IPS-15b (cell line): Measurements from ENCODE around the gene NXN.

Experiments used
- H3K27me3 ChIP-seq: one replicate; pipeline ENCODE4 v1.6.1; 2013; ENCODE audit warnings: low read length; ENCODE audit not compliant: control insufficient read depth, insufficient read depth
- H3K36me3 ChIP-seq: one replicate; pipeline ENCODE4 v1.6.1; 2013; ENCODE audit warnings: low read length; ENCODE audit not compliant: control insufficient read depth, insufficient read depth
- H3K4me1 ChIP-seq: one replicate; pipeline ENCODE4 v1.6.1; 2013; ENCODE audit warnings: mild to moderate bottlenecking, low read length; ENCODE audit not compliant: control insufficient read depth, insufficient read depth
- H3K4me3 ChIP-seq: one replicate; pipeline ENCODE4 v1.5.1; 2013; ENCODE audit warnings: low read depth, low read length
- H3K9ac ChIP-seq: one replicate; pipeline ENCODE4 v1.6.1; 2013; ENCODE audit warnings: low read depth, mild to moderate bottlenecking, low read length
- H3K9me3 ChIP-seq: one replicate; pipeline ENCODE4 v1.6.1; 2013; ENCODE audit warnings: mild to moderate bottlenecking, low read length; ENCODE audit not compliant: control insufficient read depth, insufficient read depth

NXN gene

GRCh38 chr17:903691-904481, 75.7 kb downstream of the NXN start:
- Histone ChIP-seq H3K27me3 (no peaks in the 10 kb centered on the region), H3K4me1 (peaks cover 7% of the 10 kb centered on the region), H3K4me3 (no peak overlapping the region), H3K36me3 (no peaks in the 10 kb centered on the region), H3K9ac (no peak overlapping the region), H3K9me3 (no peaks in the 10 kb centered on the region)

- H3K9me3 ChIP-seq, result no peaks in the 10 kb centered on the region
- H3K9ac ChIP-seq, result no peak overlapping the region
- H3K36me3 ChIP-seq, result no peaks in the 10 kb centered on the region
- no peaks in the 10 kb centered on the region for H3K27me3 ChIP-seq
- H3K4me3 ChIP-seq, result no peak overlapping the region
- peaks cover 7% of the 10 kb centered on the region for H3K4me1 ChIP-seq
These were observed 77.1 kb downstream of the NXN start for GRCh38 chr17:902463-902862.

- Histone ChIP-seq H3K27me3 (no peaks in the 10 kb centered on the region), H3K9ac (no peak overlapping the region), H3K4me1 (peaks cover 7% of the 10 kb centered on the region), H3K4me3 (no peak overlapping the region), H3K9me3 (no peaks in the 10 kb centered on the region), H3K36me3 (no peaks in the 10 kb centered on the region)
These were observed 77.6 kb downstream of the NXN start for GRCh38 chr17:901964-902363.

- H3K27me3 ChIP-seq, result no peaks in the 10 kb centered on the region
- peaks cover 7% of the 10 kb centered on the region for H3K4me1 ChIP-seq
- no peaks in the 10 kb centered on the region for H3K36me3 ChIP-seq
- H3K9me3 ChIP-seq, result no peaks in the 10 kb centered on the region
- no peak overlapping the region for H3K4me3 ChIP-seq
- H3K9ac ChIP-seq, result no peak overlapping the region
These were observed 78.2 kb downstream of the NXN start for GRCh38 chr17:901191-901950.

GRCh38 chr17:900336-900934, 79.1 kb downstream of the NXN start:
- no peaks in the 10 kb centered on the region for H3K9me3 ChIP-seq
- H3K27me3 ChIP-seq, result no peaks in the 10 kb centered on the region
- no peak overlapping the region for H3K4me3 ChIP-seq
- no peak overlapping the region for H3K9ac ChIP-seq
- H3K36me3 ChIP-seq, result no peaks in the 10 kb centered on the region
- peaks cover 7% of the 10 kb centered on the region for H3K4me1 ChIP-seq

GRCh38 chr17:897970-898619, 81.5 kb downstream of the NXN start:
- peaks cover 7% of the 10 kb centered on the region for H3K4me1 ChIP-seq
- H3K27me3 ChIP-seq, result no peaks in the 10 kb centered on the region
- no peak overlapping the region for H3K9ac ChIP-seq
- no peaks in the 10 kb centered on the region for H3K36me3 ChIP-seq
- H3K4me3 ChIP-seq, result no peak overlapping the region
- H3K9me3 ChIP-seq, result no peaks in the 10 kb centered on the region

GRCh38 chr17:896953-897661, 82.5 kb downstream of the NXN start:
- peaks cover 6% of the 10 kb centered on the region for H3K4me1 ChIP-seq
- no peaks in the 10 kb centered on the region for H3K27me3 ChIP-seq
- H3K9me3 ChIP-seq, result no peaks in the 10 kb centered on the region
- H3K4me3 ChIP-seq, result no peak overlapping the region
- no peaks in the 10 kb centered on the region for H3K36me3 ChIP-seq
- H3K9ac ChIP-seq, result no peak overlapping the region

- Histone ChIP-seq H3K36me3 (no peaks in the 10 kb centered on the region), H3K9ac (no peak overlapping the region), H3K9me3 (no peaks in the 10 kb centered on the region), H3K4me1 (peaks cover 4% of the 10 kb centered on the region), H3K27me3 (no peaks in the 10 kb centered on the region), H3K4me3 (no peak overlapping the region)
These were observed 83.1 kb downstream of the NXN start for GRCh38 chr17:896454-896853.

- H3K9me3 ChIP-seq, result no peaks in the 10 kb centered on the region
These were observed 86.6 kb downstream of the NXN start for GRCh38 chr17:892958-893357.

GRCh38 chr17:888998-889441, 90.6 kb downstream of the NXN start:
- H3K9ac ChIP-seq, result no peak overlapping the region
- H3K9me3 ChIP-seq, result no peaks in the 10 kb centered on the region
- no peak overlapping the region for H3K4me3 ChIP-seq
- no peaks in the 10 kb centered on the region for H3K36me3 ChIP-seq
- no peaks in the 10 kb centered on the region for H3K27me3 ChIP-seq
- peaks cover 4% of the 10 kb centered on the region for H3K4me1 ChIP-seq

More at GRCh38 chr17:892958-893357, 86.6 kb downstream of the NXN start:
- H3K27me3 ChIP-seq, result no peaks in the 10 kb centered on the region
- no peak overlapping the region for H3K9ac ChIP-seq
- H3K4me3 ChIP-seq, result no peak overlapping the region
- peaks cover 4% of the 10 kb centered on the region for H3K4me1 ChIP-seq
- no peaks in the 10 kb centered on the region for H3K36me3 ChIP-seq

- H3K4me1 ChIP-seq, result peaks cover 9% of the 10 kb centered on the region
- H3K9me3 ChIP-seq, result no peaks in the 10 kb centered on the region
- no peak overlapping the region for H3K9ac ChIP-seq
- no peak overlapping the region for H3K4me3 ChIP-seq
- H3K27me3 ChIP-seq, result no peaks in the 10 kb centered on the region
- H3K36me3 ChIP-seq, result no peaks in the 10 kb centered on the region
These were observed 91.9 kb downstream of the NXN start for GRCh38 chr17:887551-888209.
